GM03348 (cell line): ENCODE measurements around the gene GIMAP2.

Source experiments
- DNase-seq: peaks from one replicate; pipeline ENCODE4 v3.0.0; 2012; ENCODE audit warnings: low spot score

The GIMAP2 gene

GRCh38 chr7:150733482-150734095 lies 48.1 kb downstream of the GIMAP2 start:
- DNase-seq = no peak

- DNase-seq = no peak
Measured at GRCh38 chr7:150734254-150734653, 48.7 kb downstream of the GIMAP2 start.

- no peak for DNase-seq
Measured at GRCh38 chr7:150735596-150736358, 50.3 kb downstream of the GIMAP2 start.

- no peak for DNase-seq
Measured at GRCh38 chr7:150736864-150737263, 51.4 kb downstream of the GIMAP2 start.

DNA sequence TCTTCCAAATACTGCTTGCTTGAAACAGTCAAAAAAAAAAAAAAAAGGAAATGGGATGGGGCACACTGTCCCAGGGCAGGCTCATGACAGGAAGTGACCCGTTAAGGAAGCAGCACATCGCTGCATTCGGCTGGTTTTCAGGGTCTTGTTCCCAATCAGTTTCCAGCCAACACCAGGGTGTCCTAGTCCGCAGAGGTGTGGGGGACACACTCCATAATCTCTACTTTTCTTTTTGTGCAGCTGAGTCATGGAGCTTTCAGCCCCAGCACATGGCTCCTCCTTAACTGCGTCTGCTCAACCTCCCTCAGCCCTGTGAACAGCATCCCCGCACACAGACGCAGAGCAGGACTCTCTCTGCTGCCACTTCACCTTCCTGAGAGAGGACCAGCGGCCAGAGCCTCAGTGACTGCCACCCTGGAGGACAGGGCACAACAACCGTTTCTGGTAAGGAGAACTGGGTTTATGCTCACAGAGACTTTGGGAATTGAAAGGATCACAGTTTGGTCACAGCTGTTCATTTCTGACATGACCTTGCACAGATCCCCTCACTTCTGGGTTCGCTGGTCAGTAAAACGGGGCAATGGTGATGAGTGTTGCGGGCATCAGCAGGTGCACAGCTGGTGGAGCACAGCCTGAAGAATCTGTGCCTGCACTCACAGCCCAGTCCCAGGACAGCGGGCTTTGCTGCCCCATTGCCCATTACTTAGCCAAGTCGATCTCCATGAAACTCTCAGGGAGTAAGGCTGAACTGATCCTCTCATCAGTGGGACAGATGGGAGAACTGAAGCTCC lies 52.0 kb downstream of the GIMAP2 start, which contains the start of gene GIMAP5:
Gene GIMAP5 (plus strand): TSS at position 154 of the 791 bp plus-strand sequence. CDS start 3,467 bp downstream, outside the sequence.
- DNase-seq = no peak

DNA sequence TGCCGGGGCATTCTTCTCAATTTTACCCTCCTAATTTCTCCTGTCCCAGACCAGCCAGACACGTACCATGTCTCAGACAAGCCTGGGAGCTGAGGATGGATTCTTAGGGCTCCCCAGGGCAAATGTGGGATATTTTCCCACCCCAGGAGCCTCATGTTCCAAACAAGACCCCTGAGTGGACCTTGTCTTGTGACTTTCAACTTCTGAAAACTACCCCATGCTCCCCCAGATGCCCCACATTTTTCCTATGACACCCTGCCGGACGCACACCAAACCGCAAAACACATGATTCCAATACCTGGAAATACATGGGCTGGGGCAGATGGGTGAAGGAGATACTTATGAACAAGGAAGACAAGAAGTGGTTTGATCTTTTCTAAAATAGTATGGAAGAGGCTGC lies 52.6 kb downstream of the GIMAP2 start:
- DNase-seq = no peak

- DNase-seq = no peak
Measured at GRCh38 chr7:150738591-150739001, 53.1 kb downstream of the GIMAP2 start.

GRCh38 chr7:150739033-150739432 lies 53.5 kb downstream of the GIMAP2 start:
- DNase-seq = no peak

DNA sequence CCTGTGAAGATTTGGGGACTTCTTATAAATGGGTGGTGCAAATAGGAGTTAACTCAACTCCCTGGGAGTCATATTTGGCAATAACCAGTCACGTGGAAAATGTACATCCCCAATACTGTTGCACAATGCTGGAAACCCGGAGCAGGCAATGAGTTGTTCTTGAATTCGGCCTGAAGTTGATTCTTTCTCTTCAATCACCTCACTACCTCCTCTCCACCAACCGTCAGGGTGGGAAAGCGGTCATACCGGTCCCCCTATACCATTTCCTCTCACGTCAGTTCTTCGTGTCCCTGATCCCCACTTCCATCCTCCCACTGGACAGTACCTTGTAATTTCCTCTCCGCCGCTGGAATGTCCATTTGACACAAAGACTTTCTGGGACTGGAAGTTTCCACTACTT lies 54.5 kb downstream of the GIMAP2 start:
- no peak for DNase-seq

- no peak for DNase-seq
Measured at GRCh38 chr7:150742286-150742968, 56.9 kb downstream of the GIMAP2 start.
